Measurements from ENCODE around the gene PLEKHH2. TPM values are rescaled to one million over a fixed set of nuclear protein-coding genes. Genes with fewer than 3 reads are reported as not detected.

The PLEKHH2 gene
- total RNA-seq, 4 donors from 2014 or later = 3.3 to 158 (median 22.6) TPM

- Histone ChIP-seq H3K27me3 (no peaks in the 10 kb centered on the region), H3K4me1 (peaks cover 0 to 6% (median 0%) of the 10 kb centered on the region in 4 donors), H3K9me3 (no peaks in the 10 kb centered on the region), H3K36me3 (peaks cover 0 to 4% (median 0%) of the 10 kb centered on the region in 3 donors), H3K27ac (no peak overlapping the region), H3K4me3 (no peak overlapping the region)
- no peak for DNase-seq
- TF ChIP-seq CTCF (IDR thresholded peaks at IDR 0.05) = no peak
These were observed 139.3 kb downstream of the PLEKHH2 start for GRCh38 chr2:43776324-43776723.

GRCh38 chr2:43777306-43777926 is 140.4 kb downstream of the PLEKHH2 start:
- DNase-seq = no peak
- H3K9me3 ChIP-seq = no peaks in the 10 kb centered on the region
- H3K4me3 ChIP-seq = no peak overlapping the region
- H3K36me3 ChIP-seq = peaks cover 0 to 4% (median 0%) of the 10 kb centered on the region in 3 donors
- H3K27ac ChIP-seq = no peak overlapping the region
- H3K4me1 ChIP-seq = peaks cover 0 to 6% (median 0%) of the 10 kb centered on the region in 4 donors
- TF ChIP-seq CTCF (IDR thresholded peaks at IDR 0.05) (no peak), POLR2A (IDR thresholded peaks at IDR 0.05) (no peak)
- H3K27me3 ChIP-seq = no peaks in the 10 kb centered on the region

GRCh38 chr2:43778233-43778632 is 141.2 kb downstream of the PLEKHH2 start:
- H3K4me1 ChIP-seq = peaks cover 0 to 6% (median 0%) of the 10 kb centered on the region in 4 donors
- TF ChIP-seq CTCF (IDR thresholded peaks at IDR 0.05) (no peak), POLR2A (IDR thresholded peaks at IDR 0.05) (no peak)
- H3K27ac ChIP-seq = no peak overlapping the region
- DNase-seq = no peak
- H3K36me3 ChIP-seq = peaks cover 0 to 4% (median 0%) of the 10 kb centered on the region in 3 donors
- H3K27me3 ChIP-seq = no peaks in the 10 kb centered on the region
- H3K4me3 ChIP-seq = no peak overlapping the region
- H3K9me3 ChIP-seq = no peaks in the 10 kb centered on the region

- H3K9me3 ChIP-seq = no peaks in the 10 kb centered on the region
- DNase-seq = no peak
- H3K4me1 ChIP-seq = no peaks in the 10 kb centered on the region
- TF ChIP-seq POLR2A (IDR thresholded peaks at IDR 0.05) (no peak), CTCF (IDR thresholded peaks at IDR 0.05) (no peak)
- H3K27me3 ChIP-seq = no peaks in the 10 kb centered on the region
- peaks cover 0 to 8% (median 0%) of the 10 kb centered on the region in 3 donors for H3K36me3 ChIP-seq
- H3K27ac ChIP-seq = no peak overlapping the region
- no peak overlapping the region for H3K4me3 ChIP-seq
These were observed 150.8 kb downstream of the PLEKHH2 start for GRCh38 chr2:43787895-43788294.

GRCh38 chr2:43788646-43789045 is 151.6 kb downstream of the PLEKHH2 start:
- Histone ChIP-seq H3K27ac (no peak overlapping the region), H3K27me3 (no peaks in the 10 kb centered on the region), H3K4me3 (no peak overlapping the region), H3K9me3 (no peaks in the 10 kb centered on the region), H3K36me3 (peaks cover 0 to 6% (median 0%) of the 10 kb centered on the region in 3 donors), H3K4me1 (no peaks in the 10 kb centered on the region)
- TF ChIP-seq POLR2A (IDR thresholded peaks at IDR 0.05) = no peak
- TF ChIP-seq CTCF (IDR thresholded peaks at IDR 0.05) = no peak
- DNase-seq = no peak

Data from Peyer's patch (tissue), 4 donors.